CD4-positive, alpha-beta memory T cell (primary cell): ENCODE data around the gene DMRT1. TPM values are rescaled to one million over a fixed set of nuclear protein-coding genes. Genes with fewer than 3 reads are reported as not detected.
A peak's percentile ranks its signal among the peaks of the same experiment; 100 is the strongest.

Experiments used
- CTCF ChIA-PET: fragments of 350-600 bp; sonication (Branson Sonifier 250); formaldehyde crosslinking; loops from one replicate; lab custom pipeline; 2021; ENCODE audit warnings: inconsistent platforms; ENCODE audit not compliant: partially characterized antibody; lab: Charles Lee
- POLR2A ChIA-PET: fragments of 350-600 bp; sonication (Branson Sonifier 250); formaldehyde crosslinking; loops from one replicate; lab custom pipeline; 2021; ENCODE audit not compliant: partially characterized antibody; lab: Charles Lee
- DNase-seq, 5 donors: peaks; one replicate each; pipeline versions ENCODE4 v3.0.0 to v3.0.0-alpha.2; 2020 to 2022; ENCODE audit warnings: mixed read lengths in 1 of 5
- H3K27ac ChIP-seq: one replicate; pipeline ENCODE4 v1.7.0; 2013; ENCODE audit warnings: low read depth, low read length
- H3K27me3 ChIP-seq: 2 replicates; pipeline ENCODE4 v1.7.0; 2013; ENCODE audit warnings: mild to moderate bottlenecking, low read length, moderate library complexity; ENCODE audit not compliant: insufficient read depth
- H3K36me3 ChIP-seq: 2 replicates; pipeline ENCODE4 v1.7.0; 2013; ENCODE audit warnings: mild to moderate bottlenecking, low read length, moderate library complexity; ENCODE audit not compliant: insufficient read depth
- H3K4me1 ChIP-seq: 2 replicates; pipeline ENCODE4 v1.7.0; 2013; ENCODE audit warnings: mild to moderate bottlenecking, low read length, moderate library complexity; ENCODE audit not compliant: insufficient read depth
- H3K4me3 ChIP-seq, 2 donors: one replicate each; pipeline ENCODE4 v1.7.0; 2013; ENCODE audit warnings: low read length in 2 of 2, mild to moderate bottlenecking in 1 of 2
- H3K9me3 ChIP-seq, 2 donors: one replicate each; pipeline ENCODE4 v1.7.0; 2013; ENCODE audit warnings: low read length in 2 of 2, control low read depth in 1 of 2; ENCODE audit not compliant: control insufficient read depth in 1 of 2
- H3K27ac Mint-ChIP-seq, 7 donors: one replicate each; pipeline ENCODE4 v1.8.0; 2020 to 2021; ENCODE audit warnings: mixed read lengths in 7 of 7, mild to moderate bottlenecking in 6 of 7, inconsistent platforms in 3 of 7, moderate library complexity in 3 of 7
- H3K27me3 Mint-ChIP-seq, 2 donors: one replicate each; pipeline ENCODE4 v1.8.0; 2020 to 2021; ENCODE audit warnings: mixed read lengths in 2 of 2
- H3K36me3 Mint-ChIP-seq, 2 donors: one replicate each; pipeline ENCODE4 v1.8.0; 2020 to 2021; ENCODE audit warnings: mixed read lengths in 2 of 2, inconsistent platforms in 1 of 2, mild to moderate bottlenecking in 1 of 2
- H3K4me1 Mint-ChIP-seq, 4 donors: one replicate each; pipeline ENCODE4 v1.8.0; 2020 to 2021; ENCODE audit warnings: mixed read lengths in 4 of 4, mild to moderate bottlenecking in 1 of 4
- H3K4me3 Mint-ChIP-seq, 8 donors: one replicate each; pipeline ENCODE4 v1.8.0; 2020 to 2021; ENCODE audit warnings: mixed read lengths in 8 of 8, mild to moderate bottlenecking in 7 of 8, moderate library complexity in 6 of 8, inconsistent platforms in 3 of 8
- H3K9me3 Mint-ChIP-seq, 8 donors: one replicate each; pipeline ENCODE4 v1.8.0; 2020 to 2021; ENCODE audit warnings: mixed read lengths in 8 of 8, mild to moderate bottlenecking in 5 of 8, inconsistent platforms in 3 of 8, moderate library complexity in 1 of 8
- intact Hi-C: fragments of 100-400 bp; cut with micrococcal nuclease; formaldehyde crosslinking; loops from one replicate; pipeline ENCODE4 v1.15.1; 2023
- polyA plus RNA-seq, 2 donors: library from polyadenylated mRNA; unstranded; fragments of 300-500 nt; fragmentation: Illumina TruSeq; gene quantifications; one replicate each; pipeline ENCODE4 v1.2.3, GENCODE V29; 2021
- total RNA-seq, 2 experiments: library from RNA; stranded (reverse); gene quantifications; one replicate each; pipeline ENCODE4 v1.2.3, GENCODE V29; 2021

DMRT1 gene
- total and polyA plus RNA-seq, 4 experiments from 2014 or later: not detected

DNA sequence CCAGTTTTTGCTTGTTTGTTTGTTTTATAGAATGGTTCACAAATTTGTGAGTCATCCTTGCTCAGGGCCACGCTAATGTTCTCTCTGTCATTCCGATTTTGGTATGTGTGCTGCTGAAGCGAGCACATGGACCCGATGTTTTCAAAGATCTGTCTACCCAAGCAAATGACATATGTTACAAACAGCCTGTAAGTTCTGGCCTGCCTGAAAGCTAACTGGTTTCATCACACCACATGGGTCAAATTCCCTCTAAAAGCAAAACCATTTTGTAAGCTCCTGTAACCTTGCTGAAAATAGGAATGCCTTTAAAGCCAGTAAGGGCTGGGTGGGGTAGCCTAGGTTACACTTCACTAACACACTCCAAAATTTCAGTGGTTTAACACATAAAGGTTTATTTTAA, 160.3 kb downstream of the DMRT1 start:
- DNase-seq: no peak
- Mint-ChIP-seq H3K36me3 (no peaks in the 10 kb centered on the region), H3K27ac (no peak overlapping the region), H3K27me3 (peaks cover 3 to 10% of the 10 kb centered on the region in 2 donors), H3K4me1 (peaks cover 0 to 5% (median 3%) of the 10 kb centered on the region in 4 donors), H3K9me3 (peaks cover 0 to 7% (median 0%) of the 10 kb centered on the region in 8 donors), H3K4me3 (no peak overlapping the region)
- CTCF ChIA-PET: interaction anchor here (2.5 kb wide), 1 partner anchor 10 kb away, joined by 6 read pairs; no protein-coding TSS in a partner anchor
- Histone ChIP-seq H3K9me3 (no peaks in the 10 kb centered on the region), H3K4me3 (no peak overlapping the region), H3K4me1 (peaks cover 7% of the 10 kb centered on the region), H3K36me3 (no peaks in the 10 kb centered on the region), H3K27me3 (no peaks in the 10 kb centered on the region), H3K27ac (no peak overlapping the region)
- POLR2A ChIA-PET: no interaction called here
- intact Hi-C loops: no loop called here

DNA sequence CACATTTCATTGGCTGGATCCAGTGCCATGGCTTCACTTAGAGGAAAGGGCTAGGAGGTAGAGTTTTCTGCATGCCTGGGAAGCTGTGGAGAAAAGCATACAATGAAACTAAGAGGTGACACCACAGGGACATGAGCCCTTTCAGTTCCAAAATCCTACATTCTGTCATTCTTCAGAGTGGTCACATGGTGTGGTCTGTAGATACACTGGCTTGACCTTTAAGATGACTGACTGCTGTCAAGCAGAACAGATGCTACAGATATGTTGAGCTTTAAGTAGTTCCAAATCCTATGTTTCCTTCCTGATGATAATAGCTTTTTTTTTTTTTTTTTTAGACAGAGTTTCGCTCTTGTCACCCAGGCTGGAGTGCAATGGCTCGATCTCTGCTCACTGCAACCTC, 161.2 kb downstream of the DMRT1 start:
- CTCF ChIA-PET: interaction anchor here (0.7 kb wide), 1 partner anchor 102 kb away, joined by 3 read pairs; no protein-coding TSS in a partner anchor
- H3K36me3 Mint-ChIP-seq: no peaks in the 10 kb centered on the region
- peaks cover 7% of the 10 kb centered on the region for H3K4me1 ChIP-seq
- H3K9me3 ChIP-seq: no peaks in the 10 kb centered on the region
- H3K27me3 ChIP-seq: no peaks in the 10 kb centered on the region
- POLR2A ChIA-PET: no interaction called here
- H3K36me3 ChIP-seq: no peaks in the 10 kb centered on the region
- no peak overlapping the region for H3K4me3 Mint-ChIP-seq
- peaks cover 6 to 10% of the 10 kb centered on the region in 2 donors for H3K27me3 Mint-ChIP-seq
- H3K9me3 Mint-ChIP-seq: peaks cover 0 to 6% (median 0%) of the 10 kb centered on the region in 8 donors
- no peak overlapping the region for H3K27ac Mint-ChIP-seq
- H3K4me3 ChIP-seq: no peak overlapping the region
- no peak for DNase-seq
- H3K4me1 Mint-ChIP-seq: peaks cover 0 to 5% (median 3%) of the 10 kb centered on the region in 4 donors
- intact Hi-C loops: no loop called here
- no peak overlapping the region for H3K27ac ChIP-seq

GRCh38 chr9:1005043-1005667, 163.7 kb downstream of the DMRT1 start:
- no peaks in the 10 kb centered on the region for H3K9me3 Mint-ChIP-seq
- ChIA-PET CTCF (interaction anchor here (1.2 to 1.3 kb wide), 2 partner anchors 106 to 112 kb away, joined by 4 to 5 read pairs; no protein-coding TSS in a partner anchor), POLR2A (no interaction called here)
- H3K36me3 ChIP-seq: no peaks in the 10 kb centered on the region
- H3K36me3 Mint-ChIP-seq: no peaks in the 10 kb centered on the region
- no peaks in the 10 kb centered on the region for H3K4me1 ChIP-seq
- no peak overlapping the region for H3K4me3 ChIP-seq
- peaks cover 10 to 24% of the 10 kb centered on the region in 2 donors for H3K27me3 Mint-ChIP-seq
- no peak overlapping the region for H3K27ac ChIP-seq
- H3K9me3 ChIP-seq: no peaks in the 10 kb centered on the region
- peak in 1 of 5 donors; percentile 6 for DNase-seq
- intact Hi-C loops: loop anchor here (5.0 kb wide), 1 partner anchor 393 kb away; no protein-coding TSS in a partner anchor
- no peak overlapping the region for H3K4me3 Mint-ChIP-seq
- peaks cover 0 to 10% (median 4%) of the 10 kb centered on the region in 4 donors for H3K4me1 Mint-ChIP-seq
- H3K27me3 ChIP-seq: peaks cover 4% of the 10 kb centered on the region
- H3K27ac Mint-ChIP-seq: no peak overlapping the region

GRCh38 chr9:1007312-1007711, 165.8 kb downstream of the DMRT1 start:
- no peaks in the 10 kb centered on the region for H3K4me1 ChIP-seq
- no peak overlapping the region for H3K4me3 Mint-ChIP-seq
- H3K4me3 ChIP-seq: no peak overlapping the region
- H3K36me3 ChIP-seq: no peaks in the 10 kb centered on the region
- ChIA-PET POLR2A (no interaction called here), CTCF (interaction anchor here (5.3 kb wide), 1 partner anchor 113 kb away, joined by 68 read pairs; no protein-coding TSS in a partner anchor)
- DNase-seq: no peak
- no peak overlapping the region for H3K27ac Mint-ChIP-seq
- H3K36me3 Mint-ChIP-seq: no peaks in the 10 kb centered on the region
- peaks cover 10 to 26% of the 10 kb centered on the region in 2 donors for H3K27me3 Mint-ChIP-seq
- no peak overlapping the region for H3K27ac ChIP-seq
- H3K27me3 ChIP-seq: peaks cover 4% of the 10 kb centered on the region
- H3K9me3 Mint-ChIP-seq: no peaks in the 10 kb centered on the region
- H3K4me1 Mint-ChIP-seq: peaks cover 0 to 10% (median 4%) of the 10 kb centered on the region in 4 donors
- no peaks in the 10 kb centered on the region for H3K9me3 ChIP-seq
- intact Hi-C loops: loop anchor here (5.0 kb wide), 1 partner anchor 395 kb away; no protein-coding TSS in a partner anchor

- peaks cover 10 to 26% of the 10 kb centered on the region in 2 donors for H3K27me3 Mint-ChIP-seq
- no peaks in the 10 kb centered on the region for H3K36me3 ChIP-seq
- no peak for DNase-seq
- no peak overlapping the region for H3K4me3 ChIP-seq
- H3K4me1 ChIP-seq: no peaks in the 10 kb centered on the region
- H3K9me3 Mint-ChIP-seq: no peaks in the 10 kb centered on the region
- no peak overlapping the region for H3K27ac Mint-ChIP-seq
- POLR2A ChIA-PET: no interaction called here
- H3K4me1 Mint-ChIP-seq: peaks cover 0 to 10% (median 4%) of the 10 kb centered on the region in 4 donors
- CTCF ChIA-PET: interaction anchor here (1.3 to 5.3 kb wide), 4 partner anchors 12 to 114 kb away, joined by 3 to 68 read pairs (median 4); no protein-coding TSS in a partner anchor
- peaks cover 4% of the 10 kb centered on the region for H3K27me3 ChIP-seq
- H3K36me3 Mint-ChIP-seq: no peaks in the 10 kb centered on the region
- intact Hi-C loops: loop anchor here (5.0 kb wide), 1 partner anchor 396 kb away; no protein-coding TSS in a partner anchor
- H3K27ac ChIP-seq: no peak overlapping the region
- no peaks in the 10 kb centered on the region for H3K9me3 ChIP-seq
- no peak overlapping the region for H3K4me3 Mint-ChIP-seq
These were observed 166.7 kb downstream of the DMRT1 start for GRCh38 chr9:1008216-1008615.

DNA sequence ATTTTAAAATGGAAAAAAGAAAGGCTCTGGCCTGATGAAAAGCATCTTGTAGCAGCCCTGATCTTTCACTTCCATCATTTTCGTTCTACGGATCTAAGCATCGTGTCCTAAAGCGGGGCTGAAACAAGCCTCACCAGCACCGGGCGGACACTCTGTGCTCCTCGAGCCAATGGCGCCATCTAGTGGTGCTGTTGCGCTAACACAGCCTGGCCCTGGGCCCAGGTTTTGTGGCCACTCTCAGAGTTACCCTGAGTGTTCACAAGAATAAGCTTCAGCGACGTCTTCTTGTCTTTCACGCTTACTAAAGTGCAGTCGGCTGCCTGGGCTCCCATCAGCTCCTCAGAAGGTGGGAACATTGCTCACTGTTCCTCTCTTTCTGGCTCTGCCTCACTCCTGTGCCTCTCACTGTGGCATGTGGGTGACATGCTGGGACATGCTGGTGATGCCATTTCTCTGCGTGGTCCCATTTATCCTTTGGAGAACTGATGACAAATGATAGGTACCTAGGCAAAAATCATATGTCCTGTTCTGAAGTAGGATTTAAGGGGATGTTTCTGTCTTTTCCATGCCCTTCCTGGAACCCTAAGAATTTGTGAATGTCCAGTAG, 167.7 kb downstream of the DMRT1 start:
- Histone ChIP-seq H3K27ac (no peak overlapping the region), H3K4me3 (no peak overlapping the region), H3K9me3 (no peaks in the 10 kb centered on the region), H3K4me1 (no peaks in the 10 kb centered on the region), H3K27me3 (peaks cover 4% of the 10 kb centered on the region), H3K36me3 (no peaks in the 10 kb centered on the region)
- POLR2A ChIA-PET: no interaction called here
- H3K27ac Mint-ChIP-seq: no peak overlapping the region
- peak; percentile 50 to 72 (median 61) for DNase-seq
- no peaks in the 10 kb centered on the region for H3K36me3 Mint-ChIP-seq
- H3K4me3 Mint-ChIP-seq: no peak overlapping the region
- peaks cover 0 to 10% (median 4%) of the 10 kb centered on the region in 4 donors for H3K4me1 Mint-ChIP-seq
- no peaks in the 10 kb centered on the region for H3K9me3 Mint-ChIP-seq
- CTCF ChIA-PET: interaction anchor here (0.8 to 5.3 kb wide), 14 partner anchors 9 to 833 kb away, joined by 3 to 68 read pairs (median 4); no protein-coding TSS in a partner anchor
- H3K27me3 Mint-ChIP-seq: peaks cover 9 to 27% of the 10 kb centered on the region in 2 donors
- intact Hi-C loops: loop anchor here (5.0 kb wide), 1 partner anchor 397 kb away; no protein-coding TSS in a partner anchor

DNA sequence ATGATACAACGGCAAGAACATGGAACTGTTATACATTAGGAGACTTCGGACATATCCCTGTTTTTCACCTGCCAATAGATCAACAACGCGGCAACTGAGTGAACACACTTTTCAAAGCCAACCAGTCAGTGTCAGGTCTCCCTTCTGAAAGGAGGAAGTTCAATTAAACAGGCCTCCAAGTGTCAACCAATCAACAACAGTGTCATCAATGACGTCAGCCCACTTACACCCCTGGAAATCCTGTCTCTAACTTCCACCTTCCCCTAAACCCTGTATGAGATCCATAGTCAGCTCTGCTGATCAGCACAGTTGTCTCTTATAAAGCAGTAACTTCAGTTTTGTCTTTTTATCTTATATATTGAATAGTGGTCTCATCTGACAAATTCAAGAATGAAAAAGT, 171.5 kb downstream of the DMRT1 start:
- H3K27ac Mint-ChIP-seq: no peak overlapping the region
- H3K36me3 Mint-ChIP-seq: no peaks in the 10 kb centered on the region
- peaks cover 0 to 5% (median 4%) of the 10 kb centered on the region in 4 donors for H3K4me1 Mint-ChIP-seq
- DNase-seq: no peak
- Histone ChIP-seq H3K36me3 (no peaks in the 10 kb centered on the region), H3K9me3 (no peaks in the 10 kb centered on the region), H3K27me3 (peaks cover 4% of the 10 kb centered on the region), H3K4me1 (no peaks in the 10 kb centered on the region), H3K27ac (no peak overlapping the region), H3K4me3 (no peak overlapping the region)
- no peak overlapping the region for H3K4me3 Mint-ChIP-seq
- ChIA-PET POLR2A (no interaction called here), CTCF (no interaction called here)
- peaks cover 4 to 23% of the 10 kb centered on the region in 2 donors for H3K27me3 Mint-ChIP-seq
- intact Hi-C loops: no loop called here
- H3K9me3 Mint-ChIP-seq: no peaks in the 10 kb centered on the region
